Stimulated activated naive CD4-positive, alpha-beta T cell treated with Interleukin-2 at 50 U/mL for 16 hours (primary cell): ENCODE measurements around the gene PEX11A.

Source experiments
- DNase-seq: peaks from one replicate; lab custom pipeline; 2025; lab: John Stamatoyannopoulos, UW

The PEX11A gene

GRCh38 chr15:89674526-89674925 lies 16.0 kb downstream of the PEX11A start:
- DNase-seq, result no peak

- no peak for DNase-seq
These were observed 17.4 kb downstream of the PEX11A start for GRCh38 chr15:89673165-89673512.

GRCh38 chr15:89672221-89673164 lies 18.1 kb downstream of the PEX11A start:
- DNase-seq, result no peak

- no peak for DNase-seq
These were observed 18.9 kb downstream of the PEX11A start for GRCh38 chr15:89671687-89672086.

- no peak for DNase-seq
These were observed 19.5 kb downstream of the PEX11A start for GRCh38 chr15:89670971-89671560.

GRCh38 chr15:89669941-89670340 lies 20.6 kb downstream of the PEX11A start:
- no peak for DNase-seq

- DNase-seq, result no peak
These were observed 21.2 kb downstream of the PEX11A start for GRCh38 chr15:89669309-89669865.

GRCh38 chr15:89668171-89668570 lies 22.4 kb downstream of the PEX11A start:
- DNase-seq, result no peak

GRCh38 chr15:89667706-89667960 lies 22.9 kb downstream of the PEX11A start:
- DNase-seq, result no peak

- DNase-seq, result no peak
These were observed 23.5 kb downstream of the PEX11A start for GRCh38 chr15:89666858-89667705.

GRCh38 chr15:89666184-89666857 lies 24.2 kb downstream of the PEX11A start:
- no peak for DNase-seq

GRCh38 chr15:89665449-89666181 lies 24.9 kb downstream of the PEX11A start:
- no peak for DNase-seq

GRCh38 chr15:89664441-89665350 lies 25.9 kb downstream of the PEX11A start:
- no peak for DNase-seq

GRCh38 chr15:89662893-89663626 lies 27.5 kb downstream of the PEX11A start:
- no peak for DNase-seq

- DNase-seq, result no peak
These were observed 30.0 kb downstream of the PEX11A start for GRCh38 chr15:89660556-89660955.

- DNase-seq, result no peak
These were observed 31.3 kb downstream of the PEX11A start for GRCh38 chr15:89659295-89659694.

GRCh38 chr15:89657686-89658200 lies 32.8 kb downstream of the PEX11A start:
- no peak for DNase-seq

- no peak for DNase-seq
These were observed 34.3 kb downstream of the PEX11A start for GRCh38 chr15:89656116-89656815.
